Neural cell (in vitro differentiated cells): Measurements from ENCODE around the gene SH3PXD2A. TPM values are rescaled to one million over a fixed set of nuclear protein-coding genes. Genes with fewer than 3 reads are reported as not detected.

Experiments used
- H2AFZ ChIP-seq: fragments of 200-600, 300-800 bp; sonication (generic), shearing (Covaris generic); 2 replicates; pipeline ENCODE4 v1.6.0; 2014; ENCODE audit warnings: low read depth, mild to moderate bottlenecking, antibody characterized with exemption, low read length, moderate library complexity
- H3F3A ChIP-seq: fragments of 200-600 bp; shearing (Covaris generic); 2 replicates; pipeline ENCODE4 v1.6.1; 2016; ENCODE audit warnings: mild to moderate bottlenecking, moderate library complexity, mixed read lengths, antibody characterized with exemption, low read length; ENCODE audit not compliant: insufficient read depth, poor library complexity, severe bottlenecking
- H3K27ac ChIP-seq: fragments of 200-600, 300-800 bp; sonication (generic), shearing (Covaris generic); 2 replicates; pipeline ENCODE4 v1.5.1; 2014; ENCODE audit warnings: mild to moderate bottlenecking, low read length, moderate library complexity
- H3K27me3 ChIP-seq: fragments of 300-800, 200-600 bp; sonication (generic), shearing (Covaris generic); 2 replicates; pipeline ENCODE4 v1.6.0; 2014; ENCODE audit warnings: mild to moderate bottlenecking, low read depth, low read length, moderate library complexity; ENCODE audit not compliant: insufficient read depth
- H3K36me3 ChIP-seq: fragments of 300-800, 200-600 bp; sonication (generic), shearing (Covaris generic); 2 replicates; pipeline ENCODE4 v1.5.1; 2014; ENCODE audit warnings: mild to moderate bottlenecking, antibody characterized with exemption, low read length, moderate library complexity; ENCODE audit not compliant: insufficient read depth
- H3K4me2 ChIP-seq: fragments of 300-800, 200-600 bp; sonication (generic), shearing (Covaris generic); 2 replicates; pipeline ENCODE4 v1.6.0; 2014; ENCODE audit warnings: mild to moderate bottlenecking, low read length
- H3K4me3 ChIP-seq: fragments of 300-800, 200-600 bp; sonication (generic), shearing (Covaris generic); 2 replicates; pipeline ENCODE4 v1.5.1; 2014; ENCODE audit warnings: mild to moderate bottlenecking, low read length, moderate library complexity
- H3K79me2 ChIP-seq: fragments of 200-600 bp; shearing (Covaris generic); replicated peaks from 2 replicates; pipeline ENCODE4 v1.6.0; 2014; ENCODE audit warnings: mild to moderate bottlenecking, low read length, moderate library complexity; ENCODE audit not compliant: insufficient read depth
- H3K9ac ChIP-seq: fragments of 300-800, 200-600 bp; sonication (generic), shearing (Covaris generic); 2 replicates; pipeline ENCODE4 v1.6.1; 2016; ENCODE audit warnings: mild to moderate bottlenecking, low read length, mixed read lengths
- H3K9me2 ChIP-seq: fragments of 200-600 bp; shearing (Covaris generic); 2 replicates; pipeline ENCODE4 v1.6.1; 2016; ENCODE audit warnings: mild to moderate bottlenecking, low read length, mixed read lengths; ENCODE audit not compliant: insufficient read depth
- H3K9me3 ChIP-seq: fragments of 200-600, 300-800 bp; sonication (generic), shearing (Covaris generic); 2 replicates; pipeline ENCODE4 v1.6.1; 2016; ENCODE audit warnings: mild to moderate bottlenecking, mixed run types, low read length, moderate library complexity, mixed read lengths
- H4K20me1 ChIP-seq: fragments of 200-600 bp; shearing (Covaris generic); 2 replicates; pipeline ENCODE4 v1.6.1; 2016; ENCODE audit warnings: mild to moderate bottlenecking, mixed run types; ENCODE audit not compliant: insufficient read depth
- CTCF ChIP-seq: fragments of 450-650 bp; IDR thresholded peaks from 2 replicates; pipeline ENCODE4 v1.5.1; 2014; ENCODE audit warnings: antibody characterized with exemption, mild to moderate bottlenecking, moderate library complexity; ENCODE audit not compliant: poor library complexity, severe bottlenecking
- EP300 ChIP-seq: fragments of 450-650 bp; conservative IDR thresholded peaks from 2 replicates; pipeline ENCODE4 v1.6.1; 2014; ENCODE audit warnings: antibody characterized with exemption, mild to moderate bottlenecking, moderate library complexity; ENCODE audit not compliant: poor library complexity, severe bottlenecking
- EZH2 ChIP-seq: fragments of 200-600, 300-800 bp; shearing (Covaris generic), sonication (generic); IDR thresholded peaks from 2 replicates; pipeline ENCODE4 v1.6.1; 2014; ENCODE audit warnings: antibody characterized with exemption, low read length, borderline replicate concordance, mild to moderate bottlenecking; ENCODE audit not compliant: insufficient read depth, poor library complexity, severe bottlenecking
- MXI1 ChIP-seq: fragments of 450-650 bp; conservative IDR thresholded peaks from 2 replicates; pipeline ENCODE4 v1.6.1; 2014; ENCODE audit warnings: antibody characterized with exemption, mild to moderate bottlenecking; ENCODE audit not compliant: poor library complexity, severe bottlenecking
- POLR2AphosphoS5 ChIP-seq: IDR thresholded peaks from 2 replicates; pipeline ENCODE4 v1.6.1; 2012
- RAD21 ChIP-seq: fragments of 450-650 bp; conservative IDR thresholded peaks from 2 replicates; pipeline ENCODE4 v1.6.1; 2014; ENCODE audit warnings: antibody characterized with exemption, mild to moderate bottlenecking, moderate library complexity
- REST ChIP-seq: IDR thresholded peaks from 2 replicates; pipeline ENCODE4 v1.6.1; 2012; ENCODE audit warnings: borderline replicate concordance
- SMC3 ChIP-seq: fragments of 450-650 bp; conservative IDR thresholded peaks from 2 replicates; pipeline ENCODE4 v1.6.1; 2014; ENCODE audit warnings: antibody characterized with exemption, mild to moderate bottlenecking, moderate library complexity; ENCODE audit not compliant: poor library complexity
- TAF1 ChIP-seq: IDR thresholded peaks from 2 replicates; pipeline ENCODE4 v1.6.1; 2012; ENCODE audit warnings: low read depth
- polyA plus RNA-seq: library from polyadenylated mRNA; depleted of rRNA; stranded (reverse); fragments of >200 nt; gene quantifications from 2 replicates; pipeline ENCODE4 v1.2.3, GENCODE V29; 2014

Gene SH3PXD2A
- polyA plus RNA-seq, 1 donor from 2014 or later = 5.2 TPM

- Histone ChIP-seq H3F3A (peaks cover 10% of the 10 kb centered on the region), H3K4me3 (no peak overlapping the region), H3K27me3 (no peaks in the 10 kb centered on the region), H3K79me2 (no peaks in the 10 kb centered on the region), H4K20me1 (no peaks in the 10 kb centered on the region), H3K4me2 (no peak overlapping the region), H3K9me3 (no peaks in the 10 kb centered on the region), H3K27ac (peak overlapping the region; percentile 75), H3K9ac (no peak overlapping the region), H2AFZ (no peak overlapping the region), H3K36me3 (no peaks in the 10 kb centered on the region), H3K9me2 (no peaks in the 10 kb centered on the region)
- TF ChIP-seq SMC3 (no peak), MXI1 (no peak), EZH2 (no peak), CTCF (no peak), REST (no peak), EP300 (no peak), RAD21 (no peak), TAF1 (no peak), POLR2AphosphoS5 (no peak)
Measured at GRCh38 chr10:103879831-103880230, 24.5 kb upstream of the SH3PXD2A start.

GRCh38 chr10:103879409-103879808 lies 24.0 kb upstream of the SH3PXD2A start:
- H3F3A ChIP-seq = peaks cover 10% of the 10 kb centered on the region
- no peak overlapping the region for H3K4me3 ChIP-seq
- no peak overlapping the region for H3K4me2 ChIP-seq
- H3K9me3 ChIP-seq = no peaks in the 10 kb centered on the region
- H3K36me3 ChIP-seq = no peaks in the 10 kb centered on the region
- no peaks in the 10 kb centered on the region for H3K9me2 ChIP-seq
- H3K27me3 ChIP-seq = no peaks in the 10 kb centered on the region
- TF ChIP-seq POLR2AphosphoS5 = no peak
- no peak for TF ChIP-seq REST
- TF ChIP-seq MXI1 = no peak
- TF ChIP-seq EZH2 = no peak
- TF ChIP-seq EP300 = no peak
- no peak for TF ChIP-seq CTCF
- TF ChIP-seq SMC3 = no peak
- TF ChIP-seq RAD21 = no peak
- no peak for TF ChIP-seq TAF1
- no peak overlapping the region for H3K27ac ChIP-seq
- no peaks in the 10 kb centered on the region for H4K20me1 ChIP-seq
- no peaks in the 10 kb centered on the region for H3K79me2 ChIP-seq
- no peak overlapping the region for H2AFZ ChIP-seq
- no peak overlapping the region for H3K9ac ChIP-seq
